Right lobe of liver (tissue), 4 donors: Measurements from ENCODE around the gene STAT4.

Experiments
- CTCF ChIP-seq, 4 donors: fragments of 200-600 bp in 3 of 4; fragments of 450-650 bp in 1 of 4; IDR thresholded peaks; one replicate each; pipeline versions ENCODE4 v1.5.1 to v1.8.0; 2016 to 2022; ENCODE audit warnings: antibody characterized with exemption in 4 of 4, mild to moderate bottlenecking in 2 of 4
- POLR2A ChIP-seq: fragments of 450-650 bp; IDR thresholded peaks from one replicate; pipeline ENCODE4 v1.6.1; 2017; ENCODE audit warnings: antibody characterized with exemption, mild to moderate bottlenecking
- donor health status: DM: no; HTN: no; CAD: no.
- donor health status: DM: no; HTN: no; CAD: no.
- donor health status: DM: no; HTN: yes; CAD: no.

GRCh38 chr2:191188550-191189093, 37.8 kb upstream of the STAT4 start:
- no peak for TF ChIP-seq CTCF (IDR thresholded peaks at IDR 0.05)
- TF ChIP-seq POLR2A = no peak
